Activated CD8-positive, alpha-beta memory T cell treated with anti-CD3 and anti-CD28 coated beads, Interleukin-2, amount 10 ng/mL, durations not matched to agents 7 days and 5 days (primary cell): ENCODE data around the gene PALS1. TPM values are rescaled to one million over a fixed set of nuclear protein-coding genes. Genes with fewer than 3 reads are reported as not detected.

Experiments
- ATAC-seq: fragments of 150-1000 bp; cut with Tn5 transposase; one replicate; pipeline ENCODE4 v1.10.0; 2021; ENCODE audit warnings: moderate library complexity
- CTCF ChIA-PET: fragments of 350-600 bp; sonication (Branson Sonifier 250); formaldehyde crosslinking; loops from one replicate; lab custom pipeline; 2021; ENCODE audit warnings: antibody characterized with exemption; lab: Charles Lee
- DNase-seq: peaks from one replicate; pipeline ENCODE4 v3.0.0-alpha.2; 2020
- H3K27ac Mint-ChIP-seq: one replicate; pipeline ENCODE4 v1.8.0; 2021; ENCODE audit warnings: mild to moderate bottlenecking, mixed read lengths
- H3K27me3 Mint-ChIP-seq: one replicate; pipeline ENCODE4 v1.8.0; 2021; ENCODE audit warnings: mixed read lengths
- H3K36me3 Mint-ChIP-seq: one replicate; pipeline ENCODE4 v1.8.0; 2021; ENCODE audit warnings: mild to moderate bottlenecking, mixed read lengths
- H3K4me1 Mint-ChIP-seq: one replicate; pipeline ENCODE4 v1.8.0; 2021; ENCODE audit warnings: mixed read lengths
- H3K4me3 Mint-ChIP-seq: one replicate; pipeline ENCODE4 v1.8.0; 2021; ENCODE audit warnings: mild to moderate bottlenecking, moderate library complexity, mixed read lengths
- H3K9me3 Mint-ChIP-seq: one replicate; pipeline ENCODE4 v1.8.0; 2022; ENCODE audit warnings: low read depth, mixed read lengths
- total RNA-seq, 2 experiments: library from RNA; stranded (reverse); gene quantifications; one replicate each; pipeline ENCODE4 v1.2.3, GENCODE V29; 2021

The PALS1 gene
- total RNA-seq, 2 experiments from 2014 or later, result 4.9 to 5.5 TPM

DNA sequence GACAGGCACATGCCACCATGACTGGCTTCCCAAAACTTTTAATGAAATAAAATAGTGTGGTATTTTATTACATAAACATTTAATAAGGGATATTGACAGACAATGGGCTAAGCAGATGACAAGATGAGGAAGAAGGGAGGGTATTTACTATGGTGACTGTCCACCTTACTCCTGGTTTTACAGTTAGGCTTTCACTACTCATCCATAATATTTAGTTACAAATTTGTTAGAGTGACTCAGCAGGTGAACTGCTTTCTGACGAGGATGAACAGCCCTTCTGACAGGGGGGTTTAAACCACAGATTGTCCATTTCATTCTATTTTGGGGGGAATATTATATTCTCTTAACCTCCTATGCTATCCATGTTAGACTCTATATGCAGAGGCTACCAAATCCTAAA, 3.6 kb upstream of the PALS1 start:
- H3K4me1 Mint-ChIP-seq, result peaks cover 12% of the 10 kb centered on the region
- H3K27me3 Mint-ChIP-seq, result peaks cover 19% of the 10 kb centered on the region
- ATAC-seq (no peak), DNase-seq (no peak)
- H3K27ac Mint-ChIP-seq, result no peak overlapping the region
- CTCF ChIA-PET, result interaction anchor here (1.8 kb wide), 1 partner anchor 48 kb away, joined by 6 read pairs; no protein-coding TSS in a partner anchor
- no peak overlapping the region for H3K4me3 Mint-ChIP-seq
- no peaks in the 10 kb centered on the region for H3K36me3 Mint-ChIP-seq
- no peaks in the 10 kb centered on the region for H3K9me3 Mint-ChIP-seq

DNA sequence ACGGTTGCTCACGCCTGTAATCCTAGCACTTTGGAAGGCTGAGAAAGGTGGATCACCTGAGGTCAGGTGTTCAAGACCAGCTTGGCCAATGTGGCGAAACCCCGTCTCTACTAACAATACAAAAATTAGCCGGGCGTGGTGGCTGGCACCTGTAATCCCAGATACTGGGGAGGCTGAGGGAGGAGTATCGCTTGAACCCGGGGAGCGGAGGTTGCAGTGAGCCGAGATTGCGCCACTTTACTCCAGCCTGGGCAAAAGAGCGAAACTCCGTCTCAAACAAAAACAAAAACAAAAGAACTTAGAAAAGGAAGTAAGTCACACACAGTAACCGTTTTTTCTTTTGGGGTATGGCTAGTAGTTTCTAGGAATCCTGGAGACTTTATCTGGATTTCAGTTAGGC, 1.7 kb upstream of the PALS1 start:
- Mint-ChIP-seq H3K36me3 (no peaks in the 10 kb centered on the region), H3K9me3 (no peaks in the 10 kb centered on the region), H3K4me3 (no peak overlapping the region), H3K4me1 (peaks cover 13% of the 10 kb centered on the region), H3K27me3 (peaks cover 19% of the 10 kb centered on the region), H3K27ac (no peak overlapping the region)
- DNase-seq (no peak), ATAC-seq (no peak)
- CTCF ChIA-PET, result interaction anchor here (1.8 to 2.4 kb wide), 2 partner anchors 46 to 120 kb away, joined by 6 read pairs; partner anchors contain the start of genes ATP6V1D and EIF2S1

DNA sequence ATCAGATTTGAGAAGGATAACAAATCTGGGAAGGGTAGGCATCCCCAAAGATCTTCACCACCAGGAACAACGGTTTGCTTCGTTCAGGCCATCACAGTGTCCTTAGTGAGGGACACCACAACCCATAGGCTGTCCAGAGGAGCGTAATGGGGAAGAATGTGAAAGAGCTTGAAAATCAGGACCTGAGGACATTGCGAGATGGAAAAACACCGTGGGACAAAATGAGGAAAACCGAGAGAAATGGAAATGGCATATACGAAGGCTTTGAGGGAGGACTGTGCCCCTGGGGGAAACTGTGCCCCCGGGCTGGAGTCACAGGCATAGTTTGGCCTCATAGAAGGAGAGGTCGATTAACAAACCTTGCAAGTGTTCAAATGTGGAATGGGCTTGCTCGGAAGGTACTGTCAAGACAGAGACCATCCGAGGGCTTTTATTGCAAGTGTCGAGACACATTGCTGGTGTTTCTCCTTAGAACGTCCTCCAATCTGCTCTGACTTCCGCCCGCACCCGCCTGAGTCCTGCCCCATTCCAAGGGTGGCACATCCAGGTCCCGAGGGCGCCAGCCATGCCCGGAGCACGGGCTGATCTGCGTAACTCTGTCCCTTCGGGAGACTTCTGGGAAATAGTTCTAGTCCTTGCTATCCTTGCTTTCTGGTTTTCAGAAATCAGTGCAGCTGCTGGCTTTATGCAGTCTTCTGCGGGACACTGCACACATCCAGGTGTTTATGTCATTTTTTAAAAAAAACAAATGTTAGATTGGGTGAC, 885 bp upstream of the PALS1 start:
- Mint-ChIP-seq H3K4me1 (peaks cover 13% of the 10 kb centered on the region), H3K36me3 (no peaks in the 10 kb centered on the region), H3K9me3 (no peaks in the 10 kb centered on the region), H3K4me3 (peak overlapping the region; percentile 85), H3K27ac (peak overlapping the region; percentile 77), H3K27me3 (peaks cover 19% of the 10 kb centered on the region)
- peak; percentile 47 for DNase-seq
- CTCF ChIA-PET, result interaction anchor here (1.6 to 2.4 kb wide), 2 partner anchors 9 to 120 kb away, joined by 6 to 7 read pairs; partner anchors contain the start of genes ATP6V1D and EIF2S1
- no peak for ATAC-seq

DNA sequence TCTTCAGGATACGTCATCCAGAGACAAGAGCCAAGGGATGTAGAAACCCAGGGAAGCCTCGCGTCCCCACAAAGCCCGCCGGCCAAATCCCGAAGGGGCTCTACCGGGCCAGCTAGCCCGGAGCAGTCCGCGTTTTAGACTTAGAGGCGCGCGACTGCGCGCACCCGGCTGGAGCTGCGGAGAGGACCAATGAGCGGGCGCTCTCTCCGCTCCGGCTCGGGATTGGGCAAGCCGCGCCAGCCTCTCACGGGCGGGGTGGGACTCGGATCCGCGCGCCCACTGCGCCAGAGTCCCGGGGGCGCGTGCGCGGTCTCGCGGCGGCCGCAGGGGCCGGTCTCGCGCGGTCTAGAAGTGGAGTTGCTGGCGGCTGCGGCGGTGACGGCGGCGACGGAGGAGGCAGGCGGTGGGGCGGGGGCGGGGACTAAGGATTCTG, 241 bp upstream of the PALS1 start:
- Mint-ChIP-seq H3K9me3 (no peaks in the 10 kb centered on the region), H3K4me1 (peaks cover 13% of the 10 kb centered on the region)
- CTCF ChIA-PET, result interaction anchor here (1.5 to 2.4 kb wide), 4 partner anchors 9 to 119 kb away, joined by 3 to 7 read pairs (median 6); partner anchors contain the start of genes ATP6V1D and EIF2S1

DNA sequence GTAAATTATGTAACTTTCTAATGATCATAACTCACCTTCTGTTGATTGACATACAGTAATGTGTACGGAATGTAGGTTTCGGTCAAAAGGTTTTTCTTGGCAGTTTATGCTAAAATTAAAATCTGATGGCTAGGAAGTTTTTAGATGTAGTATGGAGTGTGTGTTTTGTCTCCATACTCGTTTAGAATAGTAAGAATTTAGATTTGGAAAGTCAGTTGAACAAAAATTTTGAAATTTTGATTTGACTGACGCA, 859 bp downstream of the PALS1 start:
- H3K27me3 Mint-ChIP-seq, result peaks cover 17% of the 10 kb centered on the region
- H3K4me3 Mint-ChIP-seq, result peak overlapping the region; percentile 85
- peaks cover 1% of the 10 kb centered on the region for H3K36me3 Mint-ChIP-seq
- H3K4me1 Mint-ChIP-seq, result peaks cover 13% of the 10 kb centered on the region
- H3K9me3 Mint-ChIP-seq, result no peaks in the 10 kb centered on the region
- ATAC-seq, result no peak
- CTCF ChIA-PET, result interaction anchor here (1.5 to 2.4 kb wide), 4 partner anchors 10 to 118 kb away, joined by 3 to 7 read pairs (median 6); partner anchors contain the start of genes ATP6V1D and EIF2S1
- no peak for DNase-seq
- peak overlapping the region; percentile 72 for H3K27ac Mint-ChIP-seq

More for the DNA sequence above, 241 bp upstream of the PALS1 start:
- peaks cover 1% of the 10 kb centered on the region for H3K36me3 Mint-ChIP-seq
- H3K27ac Mint-ChIP-seq, result peak overlapping the region; percentile 77
- peak overlapping the region; percentile 85 for H3K4me3 Mint-ChIP-seq
- peak; percentile 98 for ATAC-seq
- peak; percentile 95 for DNase-seq
- H3K27me3 Mint-ChIP-seq, result peaks cover 19% of the 10 kb centered on the region

DNA sequence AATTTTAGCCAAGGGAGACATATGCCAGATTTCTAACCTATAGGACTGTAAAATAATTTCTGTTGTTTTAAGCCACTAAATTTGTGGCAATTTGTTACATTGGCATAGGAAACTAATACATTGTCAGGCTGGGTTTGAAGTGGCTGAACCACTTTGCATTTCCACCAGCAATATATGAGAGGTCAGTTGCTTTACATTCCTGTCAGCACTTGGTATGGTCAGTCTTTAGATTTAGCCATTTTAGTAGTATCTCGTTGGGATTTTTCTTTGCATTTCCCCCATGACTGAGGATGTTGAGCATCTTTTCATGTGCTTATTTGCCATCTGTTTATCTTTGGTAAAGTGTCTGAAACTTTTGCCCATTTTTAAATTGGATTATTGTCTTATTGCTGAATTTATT, 3.9 kb downstream of the PALS1 start:
- DNase-seq, result no peak
- peaks cover 12% of the 10 kb centered on the region for H3K4me1 Mint-ChIP-seq
- H3K4me3 Mint-ChIP-seq, result no peak overlapping the region
- H3K27ac Mint-ChIP-seq, result no peak overlapping the region
- peaks cover 2% of the 10 kb centered on the region for H3K27me3 Mint-ChIP-seq
- H3K9me3 Mint-ChIP-seq, result no peaks in the 10 kb centered on the region
- CTCF ChIA-PET, result no interaction called here
- no peak for ATAC-seq
- peaks cover 1% of the 10 kb centered on the region for H3K36me3 Mint-ChIP-seq

DNA sequence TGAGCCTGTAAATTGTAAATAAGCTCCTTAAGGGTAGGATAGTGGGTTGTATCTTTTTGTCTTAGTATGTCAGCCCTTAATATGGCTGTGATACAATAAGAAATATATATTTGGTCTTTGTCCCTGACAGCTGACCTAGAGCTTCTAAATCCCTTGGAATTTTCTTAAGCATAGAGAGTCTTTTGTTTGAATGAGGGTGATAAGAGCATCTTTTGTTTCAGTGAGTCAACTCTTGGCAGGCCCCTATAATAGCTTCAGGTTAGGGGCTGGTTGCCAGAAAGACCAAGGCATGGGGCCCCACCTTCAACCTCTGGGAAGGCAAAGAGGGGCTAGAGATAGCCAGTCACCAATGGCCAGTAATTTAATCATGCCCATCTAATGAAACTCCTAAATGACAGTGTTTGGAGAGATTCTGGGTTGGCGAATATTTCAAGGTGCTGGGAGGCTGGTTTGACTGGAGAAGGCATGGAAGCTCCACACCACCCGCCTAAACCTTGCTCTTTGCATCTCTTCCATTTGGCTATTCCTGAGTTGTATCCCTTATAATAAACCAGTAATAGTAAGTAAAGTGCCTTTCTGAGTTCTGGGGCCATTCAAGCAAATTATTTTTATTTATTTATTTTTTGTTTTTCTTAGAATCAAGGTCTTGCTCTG, 10.5 kb downstream of the PALS1 start:
- CTCF ChIA-PET, result interaction anchor here (1.2 kb wide), 1 partner anchor 85 kb away, joined by 3 read pairs; no protein-coding TSS in a partner anchor
- Mint-ChIP-seq H3K27ac (no peak overlapping the region), H3K4me3 (no peak overlapping the region), H3K9me3 (no peaks in the 10 kb centered on the region), H3K27me3 (no peaks in the 10 kb centered on the region), H3K4me1 (peaks cover 3% of the 10 kb centered on the region), H3K36me3 (no peaks in the 10 kb centered on the region)
- DNase-seq, result no peak
- ATAC-seq, result no peak

DNA sequence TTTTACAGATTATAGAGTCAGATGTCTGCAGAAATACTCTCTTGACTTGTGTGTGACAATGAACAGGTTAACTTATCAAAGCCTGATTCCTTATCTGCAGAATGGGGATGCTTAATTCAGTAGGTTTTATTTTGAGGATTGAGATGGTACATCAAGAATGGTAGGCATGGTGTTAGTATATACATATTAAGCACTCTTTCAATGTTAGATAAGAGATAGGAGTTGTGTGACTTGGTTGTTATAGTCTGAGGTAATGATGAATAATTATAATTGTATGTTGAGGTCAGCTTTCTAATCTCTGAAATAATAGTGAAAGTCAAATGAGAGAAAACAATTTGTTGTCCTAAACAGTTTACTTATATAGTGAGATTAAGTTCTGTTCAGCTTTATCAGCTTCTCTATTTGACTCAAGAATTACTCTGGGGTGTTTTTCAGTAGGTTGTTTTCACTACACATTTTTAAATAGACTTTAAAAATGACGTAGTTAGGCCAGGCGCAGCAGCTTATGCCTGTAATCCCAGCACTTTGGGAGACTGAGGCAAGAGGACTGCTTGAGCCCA, 11.9 kb downstream of the PALS1 start:
- Mint-ChIP-seq H3K27ac (no peak overlapping the region), H3K36me3 (no peaks in the 10 kb centered on the region), H3K4me1 (peaks cover 3% of the 10 kb centered on the region), H3K4me3 (no peak overlapping the region), H3K27me3 (no peaks in the 10 kb centered on the region), H3K9me3 (no peaks in the 10 kb centered on the region)
- DNase-seq (no peak), ATAC-seq (no peak)
- CTCF ChIA-PET, result no interaction called here

DNA sequence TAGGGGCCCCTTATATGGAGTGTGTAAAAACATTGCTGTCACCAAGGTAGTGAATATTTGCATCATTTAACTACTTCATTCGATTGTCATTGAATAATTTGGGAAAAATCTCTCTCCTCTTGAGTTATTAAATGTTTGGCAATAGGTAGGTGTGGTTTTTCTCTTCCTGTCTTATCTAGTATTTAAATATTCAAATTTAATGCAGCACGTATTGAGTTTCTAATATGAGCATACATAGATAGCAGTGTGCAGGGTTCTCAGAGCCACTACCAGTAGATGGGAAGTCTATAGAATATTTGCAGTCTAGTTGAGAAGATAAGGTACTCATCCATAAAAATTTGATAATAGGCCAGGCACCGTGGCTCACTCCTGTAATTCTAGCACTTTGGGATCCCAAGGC, 16.7 kb downstream of the PALS1 start:
- no peaks in the 10 kb centered on the region for H3K27me3 Mint-ChIP-seq
- no peak overlapping the region for H3K27ac Mint-ChIP-seq
- H3K4me3 Mint-ChIP-seq, result no peak overlapping the region
- H3K4me1 Mint-ChIP-seq, result peaks cover 3% of the 10 kb centered on the region
- ATAC-seq (no peak), DNase-seq (no peak)
- H3K36me3 Mint-ChIP-seq, result no peaks in the 10 kb centered on the region
- no peaks in the 10 kb centered on the region for H3K9me3 Mint-ChIP-seq
- CTCF ChIA-PET, result no interaction called here

DNA sequence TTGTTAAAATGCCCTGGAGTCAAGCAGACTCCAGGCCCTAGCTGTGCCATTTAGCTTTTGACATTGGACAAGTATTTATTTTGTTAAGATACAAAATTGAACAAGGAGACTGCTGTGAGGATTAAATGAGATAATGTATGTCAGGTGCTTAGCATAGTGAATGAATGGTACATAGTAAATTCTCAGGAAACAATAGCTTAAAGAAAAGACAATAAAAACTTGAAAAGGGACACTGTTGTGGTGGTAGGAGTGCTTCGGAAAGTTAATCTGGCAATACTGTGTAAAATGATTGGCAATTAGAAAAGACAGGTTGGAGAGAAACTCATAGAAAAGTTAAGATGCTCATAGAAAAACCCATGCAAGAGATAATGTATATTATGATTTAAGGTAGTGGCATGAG, 19.7 kb downstream of the PALS1 start:
- H3K27ac Mint-ChIP-seq, result no peak overlapping the region
- no peaks in the 10 kb centered on the region for H3K4me1 Mint-ChIP-seq
- DNase-seq, result no peak
- no peak overlapping the region for H3K4me3 Mint-ChIP-seq
- CTCF ChIA-PET, result no interaction called here
- ATAC-seq, result no peak
- H3K36me3 Mint-ChIP-seq, result no peaks in the 10 kb centered on the region
- no peaks in the 10 kb centered on the region for H3K27me3 Mint-ChIP-seq
- H3K9me3 Mint-ChIP-seq, result no peaks in the 10 kb centered on the region

DNA sequence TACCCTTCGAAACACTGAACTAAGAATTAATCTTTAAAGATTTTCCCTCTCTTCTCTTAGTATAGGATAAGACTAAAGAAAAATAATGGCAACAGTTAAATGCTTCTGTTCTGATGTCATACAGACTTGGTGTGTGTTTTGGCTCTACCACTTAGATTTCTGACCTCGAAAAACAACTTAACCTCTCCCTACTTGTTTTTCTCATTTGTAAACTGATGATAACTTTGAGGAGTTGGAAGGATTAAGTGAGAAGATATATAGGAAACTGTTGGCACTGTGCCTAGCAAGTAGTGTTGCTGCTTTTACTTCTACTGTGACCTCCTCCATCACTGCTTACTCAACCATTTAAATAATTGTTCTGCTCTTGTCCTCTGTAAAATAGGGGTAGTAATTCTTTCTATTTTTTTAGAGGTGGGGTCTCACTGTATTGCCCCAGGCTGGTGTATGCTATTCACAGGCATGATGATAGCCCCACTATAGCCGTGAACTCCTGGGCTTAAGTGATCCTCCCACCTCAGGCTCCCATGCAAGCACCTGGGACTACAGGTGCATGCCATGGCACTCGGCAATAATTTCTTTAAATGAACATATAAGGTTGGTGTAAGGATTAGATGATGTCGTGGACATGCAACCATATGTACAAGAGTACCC, 22.4 kb downstream of the PALS1 start:
- Mint-ChIP-seq H3K9me3 (no peaks in the 10 kb centered on the region), H3K4me3 (no peak overlapping the region), H3K27ac (no peak overlapping the region), H3K36me3 (no peaks in the 10 kb centered on the region), H3K27me3 (no peaks in the 10 kb centered on the region), H3K4me1 (peaks cover 8% of the 10 kb centered on the region)
- CTCF ChIA-PET, result no interaction called here
- DNase-seq, result no peak
- ATAC-seq, result no peak

DNA sequence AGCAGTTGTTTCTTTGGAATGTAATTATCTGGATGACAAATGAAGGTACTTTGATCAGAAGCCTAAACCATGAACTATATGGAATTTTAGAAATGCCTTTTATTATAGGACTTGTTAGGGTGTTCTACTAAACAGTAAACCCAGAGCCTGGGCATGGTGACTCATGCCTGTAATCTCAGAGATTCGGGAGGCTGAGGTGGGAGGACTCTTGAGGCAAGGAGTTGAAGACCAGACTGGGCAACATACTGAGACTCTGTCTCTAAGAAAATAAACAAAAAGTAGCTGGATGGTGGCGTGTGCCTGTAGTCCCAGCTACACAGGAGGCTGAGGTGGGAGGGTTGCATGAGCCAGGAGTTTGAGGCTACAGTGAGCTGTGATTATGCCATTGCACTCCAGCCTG, 23.9 kb downstream of the PALS1 start:
- peaks cover 10% of the 10 kb centered on the region for H3K4me1 Mint-ChIP-seq
- no peaks in the 10 kb centered on the region for H3K9me3 Mint-ChIP-seq
- no peak overlapping the region for H3K4me3 Mint-ChIP-seq
- no peaks in the 10 kb centered on the region for H3K27me3 Mint-ChIP-seq
- CTCF ChIA-PET, result interaction anchor here (0.6 to 1.9 kb wide), 2 partner anchors 11 to 21 kb away, joined by 4 to 10 read pairs; no protein-coding TSS in a partner anchor
- ATAC-seq (no peak), DNase-seq (no peak)
- H3K36me3 Mint-ChIP-seq, result no peaks in the 10 kb centered on the region
- no peak overlapping the region for H3K27ac Mint-ChIP-seq
